ENCODE results near the gene GSG1L.
A peak's percentile ranks its signal among the peaks of the same experiment; 100 is the strongest.

The GSG1L gene

GRCh38 chr16:27818246-27818645 is 245.3 kb downstream of the GSG1L start:
- DNase-seq (ENCODE audit: low spot score) = no peak

DNA sequence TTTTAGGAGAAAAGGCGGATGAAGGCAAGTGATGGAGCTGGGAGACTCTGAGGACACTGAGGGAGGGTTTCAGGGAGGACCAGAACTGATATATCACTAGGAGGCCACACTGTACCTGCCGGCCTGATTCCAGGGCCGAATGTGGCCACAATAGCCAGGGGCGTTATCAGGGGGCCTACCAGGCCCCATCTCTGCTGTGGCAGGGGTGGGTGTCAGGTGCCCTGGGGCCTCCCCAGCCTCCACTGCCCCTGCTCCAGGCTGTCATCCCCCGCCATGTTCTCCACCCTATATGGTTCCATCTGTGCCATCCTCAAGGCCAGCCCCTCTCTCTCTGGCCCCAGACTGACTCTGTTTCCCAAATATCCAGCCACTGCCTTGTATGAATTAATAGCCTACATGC is 246.5 kb downstream of the GSG1L start:
- DNase-seq (ENCODE audit: low spot score) = no peak

DNA sequence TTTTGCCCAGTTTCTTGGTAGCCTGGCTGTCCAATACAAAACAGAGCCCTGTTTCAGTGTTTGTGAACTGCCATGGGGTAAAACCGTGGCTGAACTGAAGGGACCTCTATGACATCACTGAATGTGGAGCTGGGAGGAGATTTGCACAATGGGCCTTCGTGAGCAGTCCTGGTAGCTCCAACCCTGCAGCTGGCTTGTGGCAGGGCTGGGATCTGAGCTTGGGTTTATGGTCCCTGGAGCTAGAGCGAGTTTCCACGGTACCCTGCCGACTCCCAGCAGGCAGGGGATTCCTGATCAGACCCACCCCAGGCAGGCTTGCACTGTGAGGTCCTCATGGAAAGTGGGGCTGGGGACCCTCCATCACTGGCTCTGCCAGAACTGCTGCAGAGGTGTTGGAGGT is 247.0 kb downstream of the GSG1L start:
- DNase-seq (ENCODE audit: low spot score) = no peak

DNA sequence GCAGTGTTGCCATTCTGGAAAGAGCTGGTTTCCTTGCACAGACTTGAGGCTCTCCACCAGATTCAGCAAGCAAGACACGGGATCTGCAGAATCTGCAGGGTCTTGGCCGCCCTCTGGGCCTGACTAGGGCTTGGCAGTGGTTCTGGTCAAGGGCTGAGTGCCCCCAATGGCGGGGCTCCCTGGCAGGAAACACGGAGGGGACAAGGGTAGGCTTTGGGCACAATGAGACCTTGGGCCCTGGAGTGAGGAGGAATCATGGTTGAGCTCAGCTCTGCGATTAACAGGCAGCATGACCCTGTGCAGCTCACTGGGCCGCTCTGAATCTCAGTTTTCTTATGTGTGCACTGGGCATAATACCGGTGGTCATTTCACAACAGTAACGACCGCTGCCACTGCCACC is 249.9 kb downstream of the GSG1L start:
- no peak for DNase-seq (ENCODE audit: low spot score)

- no peak for DNase-seq (ENCODE audit: low spot score)
Observed at GRCh38 chr16:27811881-27812280, 251.6 kb downstream of the GSG1L start.

DNA sequence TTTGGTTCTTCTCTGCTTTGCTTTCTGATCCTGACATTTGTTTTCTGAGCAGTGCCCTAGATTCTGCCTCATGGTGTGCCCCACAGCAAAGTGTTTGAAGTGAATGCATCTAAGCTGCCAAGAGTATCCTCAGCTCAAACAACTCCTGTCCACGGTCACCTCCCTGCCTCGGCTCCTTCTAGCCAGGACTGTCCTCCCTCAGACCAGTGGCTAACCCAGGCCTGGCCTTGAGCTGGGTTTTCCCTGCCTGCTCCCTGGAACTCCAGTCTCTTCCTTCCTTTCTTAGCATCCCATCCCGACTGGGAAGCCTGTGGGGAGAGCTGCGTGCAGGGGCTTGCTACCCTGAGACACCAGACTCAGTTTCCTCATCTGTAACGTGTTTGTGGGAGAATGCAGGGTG is 256.5 kb downstream of the GSG1L start:
- DNase-seq (ENCODE audit: low spot score) = no peak

GRCh38 chr16:27806388-27806787 is 257.1 kb downstream of the GSG1L start:
- no peak for DNase-seq (ENCODE audit: low spot score)

DNA sequence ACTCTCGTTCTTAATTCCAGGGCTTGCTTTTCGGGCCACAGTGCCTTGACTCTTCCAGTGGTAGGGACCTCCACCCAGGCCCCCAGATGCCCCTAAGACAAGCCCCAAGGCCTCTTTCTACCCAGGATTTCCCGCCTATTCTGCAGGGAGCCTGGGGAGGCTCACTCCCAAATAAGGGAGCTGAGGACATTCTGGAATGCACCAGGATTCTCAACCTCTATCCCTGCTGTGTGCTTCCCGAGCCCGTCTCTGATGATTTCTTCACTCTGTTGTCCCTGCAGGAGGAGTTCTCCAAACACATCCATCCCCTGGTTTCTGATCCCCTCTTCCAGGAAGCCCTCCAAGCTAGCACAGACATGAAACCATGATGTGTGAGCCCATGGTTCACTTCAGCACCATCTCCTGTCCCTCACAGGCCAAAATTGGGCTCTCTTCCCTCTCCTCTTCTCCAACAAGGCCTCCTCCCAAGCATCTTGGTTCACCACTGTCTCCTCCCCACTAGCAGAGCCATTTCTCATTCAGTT is 257.6 kb downstream of the GSG1L start:
- no peak for DNase-seq (ENCODE audit: low spot score)

- DNase-seq (ENCODE audit: low spot score) = no peak
Observed at GRCh38 chr16:27803775-27804549, 259.6 kb downstream of the GSG1L start.

DNA sequence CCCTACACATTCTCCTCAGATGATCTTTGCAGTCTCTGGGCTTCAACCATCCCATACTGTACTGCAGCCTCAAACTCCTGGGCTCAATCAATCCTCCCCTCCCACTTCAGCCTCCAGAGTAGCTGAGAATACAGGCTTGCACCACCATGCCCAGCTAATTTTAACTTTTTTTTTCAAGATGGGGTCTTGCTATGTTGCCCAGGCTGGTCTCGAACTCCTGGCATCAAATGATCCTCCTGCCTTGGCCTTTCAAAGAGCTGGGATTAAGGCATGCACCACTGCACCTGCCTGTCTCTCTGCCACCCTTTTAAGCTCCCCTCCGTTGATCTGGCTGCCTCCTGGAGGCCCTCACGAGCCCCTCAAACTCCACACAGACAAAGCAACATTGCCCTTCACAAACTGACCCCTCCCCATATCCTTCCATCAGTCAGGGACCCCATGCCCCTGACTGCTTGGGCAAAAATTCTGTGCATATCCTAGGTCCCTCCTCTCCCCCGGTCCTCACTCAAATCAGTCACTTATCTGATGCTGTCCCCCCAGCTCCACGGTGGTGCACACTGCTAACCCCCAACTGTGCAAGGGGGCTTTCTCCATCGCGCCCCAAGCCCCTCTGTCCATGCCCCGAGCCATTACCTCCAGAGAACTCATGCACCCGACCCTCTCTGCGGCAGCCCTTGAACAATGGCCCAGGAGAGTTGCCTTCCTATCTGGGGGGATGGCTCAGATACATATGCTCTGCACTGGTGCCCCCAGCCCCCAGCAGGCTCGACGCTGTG is 260.7 kb downstream of the GSG1L start:
- no peak for DNase-seq (ENCODE audit: low spot score)

- DNase-seq (ENCODE audit: low spot score) = no peak
Observed at GRCh38 chr16:27801289-27801945, 262.1 kb downstream of the GSG1L start.

DNA sequence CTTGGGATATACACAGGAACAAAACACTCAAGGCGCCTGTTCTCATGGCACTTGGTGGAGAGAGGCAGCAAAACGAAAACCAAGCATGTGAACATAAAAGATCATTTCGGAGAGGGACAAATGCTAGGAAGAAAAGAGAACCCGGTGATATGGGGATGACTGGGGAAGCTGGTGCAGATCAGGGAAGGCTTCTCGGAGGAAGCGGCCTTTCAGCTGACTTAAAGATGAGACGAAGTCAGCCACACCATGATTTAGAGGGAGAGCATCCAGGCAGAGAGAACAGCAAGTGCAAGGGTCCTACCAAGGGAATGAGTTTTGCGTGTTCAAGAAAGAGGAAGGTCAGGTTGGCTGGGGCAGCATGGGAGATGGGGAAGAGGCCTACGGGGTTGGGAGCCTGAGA is 262.7 kb downstream of the GSG1L start:
- no peak for DNase-seq (ENCODE audit: low spot score)

DNA sequence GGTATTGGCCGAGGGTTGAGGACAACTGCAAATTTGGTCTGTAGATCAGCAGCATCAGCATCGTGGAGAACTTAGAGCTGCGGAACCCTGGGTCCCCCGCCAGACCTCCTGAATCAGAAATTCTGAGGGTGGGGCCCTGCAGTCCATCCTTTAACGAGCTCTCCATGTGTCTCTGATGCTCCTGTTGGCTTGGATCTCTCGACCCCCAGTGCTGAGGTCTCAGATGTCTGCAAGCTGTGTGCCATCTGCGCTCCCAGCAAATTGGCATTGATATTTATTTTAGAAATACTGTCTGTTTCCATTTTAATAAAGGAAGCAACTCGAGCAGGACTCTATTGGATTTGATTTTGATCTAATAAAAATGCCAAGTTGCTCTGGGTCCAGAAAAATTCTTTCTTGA is 263.6 kb downstream of the GSG1L start:
- no peak for DNase-seq (ENCODE audit: low spot score)

DNA sequence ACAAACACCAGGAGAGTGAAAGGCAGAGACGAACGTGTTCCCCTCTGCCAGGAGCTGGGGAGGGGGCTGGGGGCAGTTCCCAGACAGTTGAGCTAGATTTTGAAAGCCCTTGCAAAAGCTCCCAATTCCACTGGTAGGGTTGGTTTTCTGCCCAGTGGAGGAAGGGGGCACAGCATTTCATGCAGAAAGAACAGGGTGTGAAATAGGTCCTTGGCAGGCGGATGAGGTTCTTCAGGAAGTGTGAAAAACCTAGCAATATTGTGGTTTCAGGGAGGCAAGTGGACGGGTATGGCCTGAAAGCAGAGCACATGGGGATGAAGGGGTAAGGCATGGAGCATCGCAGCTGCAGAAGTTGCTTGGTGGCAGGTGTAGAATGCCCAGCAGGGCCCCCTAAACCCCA is 265.3 kb downstream of the GSG1L start:
- DNase-seq (ENCODE audit: low spot score) = no peak

DNA sequence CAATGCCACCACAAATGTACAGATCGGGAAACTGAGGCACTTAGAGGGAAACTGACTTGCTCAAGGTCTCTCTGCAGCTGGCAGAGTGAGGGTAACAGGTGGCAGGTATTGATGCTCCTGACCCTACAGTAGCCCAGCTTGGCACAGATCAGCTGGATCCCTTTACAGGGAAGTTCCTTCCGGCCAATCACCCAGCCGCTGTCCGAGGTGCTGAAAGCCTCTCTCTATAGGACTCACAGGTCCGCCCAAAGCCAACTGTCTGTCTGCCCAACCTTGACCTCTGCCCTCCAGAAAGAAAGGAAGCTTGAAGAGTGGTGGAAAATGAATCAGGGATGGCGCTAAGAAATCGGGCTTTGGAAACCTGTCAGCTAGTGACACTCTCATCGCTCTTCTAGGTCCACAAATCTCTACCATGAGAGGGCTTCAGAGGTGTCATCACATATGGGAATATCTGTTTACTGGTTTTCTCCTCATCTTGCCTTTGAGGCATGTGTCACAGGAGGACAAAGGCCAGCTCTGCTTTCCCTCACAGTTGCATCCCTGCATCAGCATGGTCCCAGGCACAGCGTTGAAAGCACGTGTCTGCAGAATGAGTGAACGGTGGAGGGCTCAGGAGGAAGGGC is 267.4 kb downstream of the GSG1L start:
- peak; percentile 49 for DNase-seq (ENCODE audit: low spot score)

DNA sequence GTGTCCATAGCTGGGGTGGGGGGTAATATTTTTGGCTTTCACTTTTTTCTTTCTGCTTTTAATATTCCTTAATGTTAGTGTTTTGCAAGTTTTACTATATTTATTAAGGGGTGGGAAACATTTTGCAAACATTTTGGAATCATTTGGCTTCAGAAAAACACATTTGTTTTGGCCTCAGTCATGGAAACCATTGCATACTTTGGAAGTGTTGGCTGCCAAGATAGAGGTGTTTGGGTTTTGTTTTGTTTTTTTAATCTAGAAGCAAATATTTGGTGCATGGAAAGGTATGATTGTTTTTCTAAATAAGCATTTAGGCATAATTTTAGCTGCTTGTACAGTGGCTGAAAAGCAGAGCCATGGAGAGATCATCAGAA is 270.3 kb downstream of the GSG1L start:
- DNase-seq (ENCODE audit: low spot score) = no peak

- no peak for DNase-seq (ENCODE audit: low spot score)
Observed at GRCh38 chr16:27792486-27793248, 270.8 kb downstream of the GSG1L start.

- DNase-seq (ENCODE audit: low spot score) = no peak
Observed at GRCh38 chr16:27791404-27791719, 272.2 kb downstream of the GSG1L start.

DNA sequence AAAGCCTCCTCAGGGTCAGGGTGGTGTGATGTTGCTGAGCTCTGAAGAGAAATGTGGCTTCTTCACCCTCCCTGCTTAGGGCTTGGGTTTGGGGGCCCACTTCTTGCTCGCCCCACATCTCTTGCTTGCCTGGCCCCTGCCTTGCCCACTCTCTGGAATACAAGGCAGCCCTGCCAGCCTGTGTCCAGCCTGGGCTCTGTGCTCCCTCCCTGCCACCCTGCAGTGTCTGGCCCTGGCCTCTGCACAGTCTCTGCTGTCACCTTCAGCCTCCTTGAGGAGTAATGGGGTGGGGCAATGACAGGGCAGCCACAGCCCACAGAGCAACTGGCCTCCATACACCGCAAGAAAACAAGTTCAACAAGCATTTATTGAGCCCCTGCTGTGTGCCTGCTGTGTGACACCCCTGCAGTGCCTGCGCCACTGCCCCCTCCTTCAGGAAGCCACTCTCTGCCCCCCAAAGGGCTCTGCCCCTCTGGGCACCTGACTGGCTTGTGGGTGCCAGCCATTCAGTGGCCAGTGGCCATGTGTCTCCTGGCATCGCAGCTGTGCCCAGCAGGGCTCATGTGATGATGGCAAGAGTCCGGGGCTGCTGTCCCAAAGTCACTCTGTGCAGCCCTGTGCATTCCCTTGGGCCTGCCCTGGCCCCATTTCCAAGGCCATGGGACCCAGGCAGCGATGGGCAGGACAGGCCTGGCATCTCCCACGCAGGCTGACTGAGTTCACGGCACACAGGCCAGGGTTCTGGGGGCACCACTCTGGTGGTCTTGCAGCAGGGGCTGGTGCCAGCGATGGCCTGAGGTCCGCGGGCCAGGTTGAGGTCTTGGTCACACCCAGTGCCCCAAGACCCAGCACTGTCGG is 272.7 kb downstream of the GSG1L start:
- no peak for DNase-seq (ENCODE audit: low spot score)

DNA sequence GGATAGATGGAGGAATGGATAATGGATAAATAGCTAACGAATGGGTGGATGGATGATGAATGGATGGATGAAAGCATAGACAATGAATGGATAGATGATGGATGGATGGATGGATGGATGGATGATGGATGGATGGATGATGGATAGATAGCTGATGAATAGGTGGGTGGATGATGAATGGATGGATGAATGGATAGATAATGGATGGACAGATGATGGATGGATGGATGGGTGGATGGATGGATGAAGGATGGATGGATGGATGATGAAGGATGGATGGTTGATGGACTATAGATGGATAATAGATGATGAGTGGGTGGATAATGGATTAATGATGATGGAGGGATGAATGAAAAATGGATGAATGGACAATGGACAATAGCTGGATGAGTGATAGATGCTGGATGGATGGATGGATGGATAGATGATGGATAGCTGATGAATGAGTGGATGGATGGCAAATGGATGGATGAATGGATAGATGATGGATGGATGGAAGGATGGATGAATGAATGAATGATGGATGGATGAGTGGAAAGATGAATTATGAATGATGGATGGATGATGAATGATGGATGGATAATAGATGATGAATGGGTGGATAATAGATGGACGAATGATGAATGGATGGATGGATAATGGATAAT is 273.8 kb downstream of the GSG1L start:
- DNase-seq (ENCODE audit: low spot score) = no peak

Data from AG08396 (cell line).